SK-N-DZ (cell line): ENCODE measurements around the gene DPYSL3.

Experiments
- DNase-seq: peaks from one replicate; pipeline ENCODE4 v3.0.0-alpha.2; 2015; ENCODE audit warnings: low spot score

The DPYSL3 gene

GRCh38 chr5:147515269-147515668 lies 5.4 kb upstream of the DPYSL3 start:
- DNase-seq, result no peak

- DNase-seq, result no peak
These were observed 3.0 kb upstream of the DPYSL3 start for GRCh38 chr5:147512659-147513379.

GRCh38 chr5:147510885-147511284 lies 1.0 kb upstream of the DPYSL3 start:
- no peak for DNase-seq

- DNase-seq, result peak; percentile 8
These were observed 693 bp downstream of the DPYSL3 start for GRCh38 chr5:147509041-147509709.

DNA sequence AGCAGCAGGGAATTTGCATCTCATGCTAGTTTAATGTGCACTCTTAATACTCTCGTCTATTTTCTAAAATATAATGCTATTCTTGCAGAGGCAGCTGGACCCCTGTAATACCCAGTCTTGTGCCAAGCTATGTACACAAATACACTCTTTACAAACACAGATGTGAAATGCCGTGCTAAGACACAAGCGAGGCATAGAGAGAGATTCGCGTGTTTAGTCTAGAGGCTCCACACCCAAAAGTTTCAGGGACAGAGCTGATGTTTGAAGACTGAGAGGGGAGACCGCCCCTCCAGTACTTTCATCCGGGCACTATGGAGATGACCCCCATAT lies 1.2 kb downstream of the DPYSL3 start:
- DNase-seq, result no peak

DNA sequence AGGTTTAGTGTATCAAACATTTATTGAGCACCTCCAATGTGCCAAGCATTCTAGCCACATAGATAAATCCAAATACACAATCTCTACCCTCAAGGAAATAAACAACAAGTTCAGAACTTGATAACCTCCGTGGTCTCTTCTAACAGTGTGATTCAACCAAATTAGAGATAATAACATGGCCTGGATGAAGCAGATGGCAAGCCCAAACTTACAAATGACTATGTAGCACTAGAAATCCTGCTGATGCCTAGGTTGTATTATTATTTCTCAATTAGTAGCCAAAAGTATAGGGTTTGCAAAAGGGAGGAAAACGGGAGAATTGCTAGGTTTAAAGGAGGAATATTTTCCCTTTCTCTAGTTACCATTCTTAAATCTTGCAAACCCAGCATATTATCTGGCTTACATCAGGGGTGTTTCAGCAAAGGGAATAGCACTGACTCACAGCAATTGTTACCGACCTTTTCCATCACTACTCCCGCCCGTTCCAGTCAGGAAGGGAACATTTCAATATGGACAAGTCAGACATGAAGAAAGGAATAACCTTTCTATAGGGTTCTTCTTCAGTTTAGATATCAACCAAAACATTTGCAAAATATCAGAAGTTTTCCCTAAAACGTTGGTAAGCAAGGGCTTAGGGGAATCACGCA lies 2.3 kb downstream of the DPYSL3 start:
- DNase-seq, result no peak

GRCh38 chr5:147504535-147504934 lies 5.3 kb downstream of the DPYSL3 start:
- DNase-seq, result no peak

GRCh38 chr5:147504011-147504410 lies 5.9 kb downstream of the DPYSL3 start:
- peak; percentile 16 for DNase-seq

GRCh38 chr5:147490989-147491388 lies 18.9 kb downstream of the DPYSL3 start:
- DNase-seq, result no peak

GRCh38 chr5:147487031-147487750 lies 22.7 kb downstream of the DPYSL3 start:
- DNase-seq, result no peak

DNA sequence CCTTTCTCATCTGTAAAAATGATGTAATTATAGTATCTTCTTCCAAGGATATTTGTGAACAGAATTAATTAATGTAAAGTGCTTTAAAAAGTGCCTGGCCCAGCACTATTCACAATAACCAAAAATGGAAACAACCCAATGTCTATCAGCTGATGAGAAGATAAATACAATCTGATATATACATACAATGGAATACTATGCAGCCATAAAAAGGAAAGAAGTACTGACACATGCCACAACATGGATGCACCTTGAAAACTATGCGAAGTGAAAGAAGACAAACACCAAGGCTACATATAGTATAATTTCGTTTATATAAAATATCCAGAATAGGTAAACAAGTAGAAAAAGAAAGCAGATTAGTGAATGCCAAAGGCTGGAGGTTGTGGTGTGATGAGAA lies 24.1 kb downstream of the DPYSL3 start:
- DNase-seq, result no peak

DNA sequence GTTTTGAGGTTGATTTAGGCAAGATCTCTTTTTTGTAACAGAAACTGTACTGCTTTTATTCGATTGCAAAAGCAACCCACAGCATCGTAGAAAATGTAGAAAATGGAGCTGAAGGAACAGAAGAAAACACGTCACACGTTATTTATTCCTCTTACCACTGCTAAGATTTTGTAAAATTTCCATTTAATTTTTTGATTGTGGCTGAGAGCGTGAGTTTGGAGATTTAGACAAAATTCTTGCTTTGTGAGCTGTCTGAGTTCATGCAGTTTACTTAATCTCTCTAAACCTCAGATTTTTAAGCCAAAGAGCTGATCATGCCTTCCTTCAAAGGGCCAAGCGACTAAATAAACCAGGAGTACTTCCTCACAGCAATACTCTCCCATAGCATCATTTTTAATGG lies 24.8 kb downstream of the DPYSL3 start:
- DNase-seq, result no peak

- no peak for DNase-seq
These were observed 25.2 kb downstream of the DPYSL3 start for GRCh38 chr5:147484708-147485020.

DNA sequence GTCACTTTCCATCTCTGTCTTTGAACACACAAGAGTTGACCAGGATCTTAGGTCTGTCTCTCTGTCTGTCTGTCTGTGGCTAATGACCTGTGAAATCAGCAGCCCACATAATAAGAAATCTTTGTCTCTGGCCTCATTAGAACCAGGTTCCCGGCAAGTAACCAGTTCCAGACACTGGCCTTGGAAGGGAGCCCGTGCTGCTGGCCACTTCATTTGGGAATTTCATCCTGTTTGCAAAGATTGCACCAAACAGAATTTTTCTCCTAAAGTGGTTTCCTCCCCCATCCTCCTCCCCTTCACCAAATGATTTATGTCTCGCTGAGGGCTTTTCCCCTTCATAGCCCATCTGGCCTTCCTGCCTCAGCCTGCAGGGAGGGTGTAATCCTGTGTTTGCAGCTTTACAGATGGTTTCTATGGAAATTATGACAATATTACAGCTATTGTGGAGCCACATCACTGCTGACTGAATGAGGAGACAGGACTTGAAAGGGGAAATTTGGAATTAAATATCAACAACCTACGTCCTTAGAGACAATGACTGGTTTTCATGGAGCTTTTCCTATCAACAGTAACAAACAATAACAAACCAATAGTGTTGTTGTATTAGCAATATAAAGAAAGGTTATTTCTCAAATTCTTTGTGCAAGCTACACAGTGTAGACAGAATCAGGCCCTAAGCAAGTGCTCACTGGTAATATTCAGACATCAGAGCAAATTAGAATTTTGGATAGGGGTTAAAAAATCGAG lies 25.7 kb downstream of the DPYSL3 start:
- DNase-seq, result peak; percentile 32

DNA sequence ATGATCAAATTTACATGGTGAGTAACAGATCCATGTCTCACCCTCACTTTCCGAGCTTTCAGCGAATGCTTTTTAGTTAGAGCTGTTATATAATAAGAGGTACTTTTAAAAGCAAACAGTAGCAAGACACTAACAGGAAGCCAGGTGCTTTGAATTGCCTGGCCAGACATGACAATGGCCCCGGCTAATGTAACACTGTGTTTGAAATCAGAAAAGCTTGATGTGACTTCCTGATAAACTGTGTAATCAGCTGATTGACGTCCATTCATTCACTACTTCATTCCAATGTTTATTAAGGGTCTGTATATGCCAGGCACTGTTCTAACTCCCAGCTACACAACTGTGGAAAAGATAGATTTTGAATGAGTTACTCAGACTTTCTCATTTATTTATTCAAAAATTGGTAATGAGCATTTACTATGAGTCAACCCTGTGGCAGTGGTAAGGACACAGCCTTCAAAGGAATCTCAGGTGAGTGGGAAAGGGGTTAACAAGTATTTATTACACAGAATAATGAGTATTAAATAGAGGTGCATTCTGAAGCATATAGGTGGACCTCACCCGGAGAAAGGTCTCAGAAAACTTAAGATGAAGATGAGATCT lies 26.6 kb downstream of the DPYSL3 start:
- peak; percentile 27 for DNase-seq

DNA sequence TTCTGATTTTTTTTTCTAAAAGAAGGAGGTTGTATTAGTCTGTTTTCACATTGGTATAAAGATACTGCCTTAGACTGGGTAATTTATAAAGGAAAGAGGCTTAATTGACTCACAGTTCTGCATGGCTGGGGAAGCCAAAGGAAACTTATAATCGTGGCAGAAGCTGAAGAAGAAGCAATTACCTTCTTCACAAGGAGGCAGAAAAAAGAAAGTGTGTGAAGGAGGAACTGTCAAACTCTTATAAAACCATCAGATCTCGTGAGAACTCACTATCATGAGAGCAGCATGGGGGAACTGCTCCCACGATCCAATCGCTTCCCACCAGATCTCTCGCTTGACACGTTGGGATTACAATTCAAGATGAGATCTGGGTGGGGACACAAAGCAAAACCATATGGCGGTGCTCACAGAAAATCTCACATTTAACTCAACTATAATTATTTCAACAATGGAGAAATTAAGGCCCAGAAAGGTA lies 27.1 kb downstream of the DPYSL3 start:
- DNase-seq, result no peak

- DNase-seq, result no peak
These were observed 27.8 kb downstream of the DPYSL3 start for GRCh38 chr5:147481874-147482705.

DNA sequence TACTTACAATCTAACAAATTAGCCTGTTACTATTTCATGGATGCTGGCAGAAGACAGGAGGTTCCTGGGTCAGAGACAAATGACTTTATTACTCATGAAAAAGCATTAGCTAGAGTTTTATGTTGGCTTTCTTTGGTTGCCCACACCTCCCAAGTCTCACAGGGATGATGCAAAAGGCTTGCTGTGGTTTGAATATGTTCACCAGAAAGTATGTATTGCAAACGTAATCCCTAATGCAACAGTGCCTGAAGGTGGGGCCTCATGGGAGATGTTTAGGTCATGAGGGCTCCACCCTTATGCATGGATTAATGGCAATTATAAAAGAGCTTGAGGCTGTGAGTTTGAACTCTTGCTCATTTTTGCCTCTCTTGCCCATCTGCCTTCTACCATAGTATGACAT lies 28.5 kb downstream of the DPYSL3 start:
- DNase-seq, result no peak

GRCh38 chr5:147479949-147480348 lies 29.9 kb downstream of the DPYSL3 start:
- no peak for DNase-seq

- peak; percentile 49 for DNase-seq
These were observed 30.4 kb downstream of the DPYSL3 start for GRCh38 chr5:147479444-147479843.
